ENCODE results near the gene ANKDD1A.

- TF ChIP-seq CTCF (IDR thresholded peaks at IDR 0.05) (no peak), POLR2AphosphoS5 (IDR thresholded peaks at IDR 0.05) (no peak), POLR2A (IDR thresholded peaks at IDR 0.05) (no peak)
These were observed 37.2 kb downstream of the ANKDD1A start for GRCh38 chr15:64948916-64949315.
